Astrocyte (in vitro differentiated cells and primary cell): ENCODE measurements around the gene RASD1. TPM values are rescaled to one million over a fixed set of nuclear protein-coding genes. Genes with fewer than 3 reads are reported as not detected.
A peak's percentile ranks its signal among the peaks of the same experiment; 100 is the strongest.

ENCODE experiments used
- DNase-seq: peaks from one replicate; pipeline ENCODE4 v3.0.0-alpha.2; 2010; ENCODE audit warnings: low read depth
- FAIRE-seq: peaks from 2 replicates; lab custom pipeline; 2011; peaks lifted over from hg19 to GRCh38; lab: Jason Lieb, UNC
- H2AFZ ChIP-seq: 2 replicates; pipeline ENCODE4 v1.6.0; 2012; ENCODE audit warnings: low read depth, low read length, inconsistent platforms
- H3K27ac ChIP-seq: 2 replicates; pipeline ENCODE4 v1.5.1; 2011; ENCODE audit warnings: low read depth, low read length, inconsistent platforms
- H3K27me3 ChIP-seq: 2 replicates; pipeline ENCODE4 v1.6.0; 2011; ENCODE audit warnings: low read length, inconsistent platforms; ENCODE audit not compliant: insufficient read depth
- H3K36me3 ChIP-seq: 2 replicates; pipeline ENCODE4 v1.5.1; 2011; ENCODE audit warnings: low read length, inconsistent platforms; ENCODE audit not compliant: insufficient read depth
- H3K4me1 ChIP-seq: 2 replicates; pipeline ENCODE4 v1.5.1; 2011; ENCODE audit warnings: low read length, inconsistent platforms; ENCODE audit not compliant: insufficient read depth
- H3K4me2 ChIP-seq: 2 replicates; pipeline ENCODE4 v1.6.0; 2012; ENCODE audit warnings: low read length, inconsistent platforms
- H3K4me3 ChIP-seq: 2 replicates; pipeline ENCODE4 v1.5.1; 2011; ENCODE audit warnings: low read depth, mild to moderate bottlenecking, low read length, inconsistent platforms; ENCODE audit not compliant: insufficient read depth
- H3K79me2 ChIP-seq: 2 replicates; pipeline ENCODE4 v1.6.0; 2012; ENCODE audit warnings: mild to moderate bottlenecking, low read length, inconsistent platforms; ENCODE audit not compliant: insufficient read depth
- H3K9ac ChIP-seq: 2 replicates; pipeline ENCODE4 v1.6.0; 2012; ENCODE audit warnings: mild to moderate bottlenecking, low read length, inconsistent platforms
- H3K9me3 ChIP-seq: 2 replicates; pipeline ENCODE4 v1.5.1; 2012; ENCODE audit warnings: low read depth, mild to moderate bottlenecking, low read length, inconsistent platforms; ENCODE audit not compliant: insufficient read depth
- H4K20me1 ChIP-seq: 2 replicates; pipeline ENCODE4 v1.6.0; 2012; ENCODE audit warnings: low read length, inconsistent platforms; ENCODE audit not compliant: insufficient read depth
- H3K27ac Mint-ChIP-seq: one replicate; pipeline ENCODE4 v1.8.0; 2021; ENCODE audit warnings: mild to moderate bottlenecking, mixed read lengths; ENCODE audit not compliant: unreplicated experiment
- H3K27me3 Mint-ChIP-seq: one replicate; pipeline ENCODE4 v1.8.0; 2021; ENCODE audit warnings: low read depth, mixed read lengths; ENCODE audit not compliant: unreplicated experiment
- H3K36me3 Mint-ChIP-seq: one replicate; pipeline ENCODE4 v1.8.0; 2021; ENCODE audit warnings: low read depth, mixed read lengths; ENCODE audit not compliant: unreplicated experiment
- H3K4me1 Mint-ChIP-seq: one replicate; pipeline ENCODE4 v1.8.0; 2021; ENCODE audit warnings: low read depth, mixed read lengths; ENCODE audit not compliant: unreplicated experiment
- H3K4me3 Mint-ChIP-seq: one replicate; pipeline ENCODE4 v1.8.0; 2021; ENCODE audit warnings: mild to moderate bottlenecking, moderate library complexity, mixed read lengths; ENCODE audit not compliant: unreplicated experiment
- H3K9me3 Mint-ChIP-seq: one replicate; pipeline ENCODE4 v1.8.0; 2021; ENCODE audit warnings: mild to moderate bottlenecking, mixed read lengths; ENCODE audit not compliant: unreplicated experiment
- CTCF ChIP-seq: IDR thresholded peaks from 2 replicates; pipeline ENCODE4 v1.5.1; 2011; ENCODE audit warnings: low read depth, mild to moderate bottlenecking, inconsistent platforms, low read length, moderate library complexity; ENCODE audit not compliant: insufficient read depth
- EZH2 ChIP-seq: IDR thresholded peaks from 2 replicates; pipeline ENCODE4 v1.6.1; 2012; ENCODE audit warnings: mild to moderate bottlenecking, low read length, inconsistent platforms; ENCODE audit not compliant: insufficient read depth
- total RNA-seq: library from RNA; stranded (reverse); gene quantifications from 2 replicates; pipeline ENCODE4 v1.2.1, GENCODE V29; 2021

Gene RASD1
- total RNA-seq, 1 donor from 2014 or later, result 0.77 TPM

- peaks cover 5% of the 10 kb centered on the region for H3K27me3 ChIP-seq
- no peaks in the 10 kb centered on the region for H3K79me2 ChIP-seq
- Mint-ChIP-seq H3K36me3 (peaks cover 6% of the 10 kb centered on the region), H3K27ac (peak overlapping the region; percentile 90), H3K27me3 (peaks cover 25% of the 10 kb centered on the region), H3K9me3 (no peaks in the 10 kb centered on the region), H3K4me3 (peak overlapping the region; percentile 82), H3K4me1 (peaks cover 3% of the 10 kb centered on the region)
- DNase-seq (peak; percentile 47), FAIRE-seq (no peak)
- H3K4me1 ChIP-seq, result peaks cover 19% of the 10 kb centered on the region
- peaks cover 37% of the 10 kb centered on the region for H4K20me1 ChIP-seq
- TF ChIP-seq EZH2, result no peak
- no peak for TF ChIP-seq CTCF
- H2AFZ ChIP-seq, result peak overlapping the region; percentile 76
- H3K4me2 ChIP-seq, result peak overlapping the region; percentile 99
- H3K27ac ChIP-seq, result no peak overlapping the region
- H3K36me3 ChIP-seq, result peaks cover 4% of the 10 kb centered on the region
- H3K9me3 ChIP-seq, result no peaks in the 10 kb centered on the region
- peak overlapping the region; percentile 31 for H3K9ac ChIP-seq
- peak overlapping the region; percentile 39 for H3K4me3 ChIP-seq
Measured at GRCh38 chr17:17494870-17495535, 1.2 kb downstream of the RASD1 start.

- no peaks in the 10 kb centered on the region for H3K9me3 Mint-ChIP-seq
- peaks cover 25% of the 10 kb centered on the region for H3K27me3 Mint-ChIP-seq
- H3K79me2 ChIP-seq, result no peaks in the 10 kb centered on the region
- peaks cover 3% of the 10 kb centered on the region for H3K4me1 Mint-ChIP-seq
- no peak overlapping the region for H3K27ac ChIP-seq
- peak overlapping the region; percentile 70 for H3K4me3 Mint-ChIP-seq
- peak; percentile 10 for DNase-seq
- H3K36me3 ChIP-seq, result peaks cover 4% of the 10 kb centered on the region
- FAIRE-seq, result no peak
- peaks cover 6% of the 10 kb centered on the region for H3K36me3 Mint-ChIP-seq
- no peaks in the 10 kb centered on the region for H3K9me3 ChIP-seq
- H3K4me2 ChIP-seq, result peak overlapping the region; percentile 99
- H3K4me1 ChIP-seq, result peaks cover 19% of the 10 kb centered on the region
- no peak overlapping the region for H3K4me3 ChIP-seq
- H3K27ac Mint-ChIP-seq, result peak overlapping the region; percentile 66
- H2AFZ ChIP-seq, result peak overlapping the region; percentile 76
- H3K27me3 ChIP-seq, result peaks cover 3% of the 10 kb centered on the region
- peak overlapping the region; percentile 31 for H3K9ac ChIP-seq
- no peak for TF ChIP-seq EZH2
- TF ChIP-seq CTCF, result no peak
- H4K20me1 ChIP-seq, result peaks cover 42% of the 10 kb centered on the region
Measured at GRCh38 chr17:17494499-17494869, 1.7 kb downstream of the RASD1 start.

- peaks cover 24% of the 10 kb centered on the region for H3K27me3 Mint-ChIP-seq
- no peak overlapping the region for H3K27ac Mint-ChIP-seq
- no peak overlapping the region for H3K4me3 Mint-ChIP-seq
- Histone ChIP-seq H2AFZ (no peak overlapping the region), H3K36me3 (peaks cover 4% of the 10 kb centered on the region), H4K20me1 (peaks cover 44% of the 10 kb centered on the region), H3K27ac (no peak overlapping the region), H3K4me3 (no peak overlapping the region), H3K27me3 (peaks cover 3% of the 10 kb centered on the region), H3K79me2 (peaks cover 1% of the 10 kb centered on the region), H3K9ac (no peak overlapping the region), H3K4me2 (no peak overlapping the region), H3K9me3 (no peaks in the 10 kb centered on the region), H3K4me1 (peaks cover 19% of the 10 kb centered on the region)
- no peaks in the 10 kb centered on the region for H3K9me3 Mint-ChIP-seq
- TF ChIP-seq CTCF, result no peak
- TF ChIP-seq EZH2, result no peak
- DNase-seq, result no peak
- no peak for FAIRE-seq
- peaks cover 3% of the 10 kb centered on the region for H3K4me1 Mint-ChIP-seq
- peaks cover 6% of the 10 kb centered on the region for H3K36me3 Mint-ChIP-seq
Measured at GRCh38 chr17:17493986-17494466, 2.2 kb downstream of the RASD1 start.
